Adrenal gland (tissue), 5 donors: Measurements from ENCODE around the gene NOLC1.

Experiments
- POLR2A ChIP-seq, 2 donors: fragments of 450-650 bp; IDR thresholded peaks; one replicate each; pipeline ENCODE4 v1.6.1; 2017; ENCODE audit warnings: antibody characterized with exemption in 2 of 2, mild to moderate bottlenecking in 2 of 2, moderate library complexity in 1 of 2
- TF ChIP-seq, protein P1 (sequence below), 6 experiments: fragments of 450-650 bp in 4 of 6; fragments of 200-600 bp in 2 of 6; sonication (generic) in 1 of 6; IDR thresholded peaks; 1 replicate in 5 of 6; 2 replicates in 1 of 6; pipeline versions ENCODE4 v1.5.1 to v1.8.0; 2016 to 2021; ENCODE audit warnings: antibody characterized with exemption in 6 of 6, mild to moderate bottlenecking in 2 of 6, moderate library complexity in 1 of 6
- donor health status: DM: no; HTN: no; CAD: no.

DNA sequence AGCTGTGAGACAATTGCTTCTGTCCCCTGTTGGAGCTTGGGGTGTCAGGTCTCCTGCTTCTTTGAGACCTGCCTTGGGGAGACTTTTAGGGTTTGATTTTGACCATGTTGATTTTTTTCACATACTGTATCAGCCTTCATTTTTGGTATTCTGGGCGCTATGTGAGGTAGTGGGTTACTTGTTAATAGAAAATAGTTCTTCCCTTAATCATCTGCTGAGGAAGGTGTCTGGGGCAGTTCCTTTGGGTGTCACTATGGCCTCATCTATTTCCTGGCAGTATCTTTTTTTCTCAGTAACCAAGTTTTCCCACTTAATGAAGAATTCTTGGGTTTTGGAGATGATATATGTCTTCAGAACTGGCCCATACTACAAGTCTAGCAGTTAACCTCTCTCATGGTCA is 4.6 kb upstream of the NOLC1 start:
- TF ChIP-seq POLR2A (IDR thresholded peaks at IDR 0.05) = no peak
- TF ChIP-seq, protein P1, sequence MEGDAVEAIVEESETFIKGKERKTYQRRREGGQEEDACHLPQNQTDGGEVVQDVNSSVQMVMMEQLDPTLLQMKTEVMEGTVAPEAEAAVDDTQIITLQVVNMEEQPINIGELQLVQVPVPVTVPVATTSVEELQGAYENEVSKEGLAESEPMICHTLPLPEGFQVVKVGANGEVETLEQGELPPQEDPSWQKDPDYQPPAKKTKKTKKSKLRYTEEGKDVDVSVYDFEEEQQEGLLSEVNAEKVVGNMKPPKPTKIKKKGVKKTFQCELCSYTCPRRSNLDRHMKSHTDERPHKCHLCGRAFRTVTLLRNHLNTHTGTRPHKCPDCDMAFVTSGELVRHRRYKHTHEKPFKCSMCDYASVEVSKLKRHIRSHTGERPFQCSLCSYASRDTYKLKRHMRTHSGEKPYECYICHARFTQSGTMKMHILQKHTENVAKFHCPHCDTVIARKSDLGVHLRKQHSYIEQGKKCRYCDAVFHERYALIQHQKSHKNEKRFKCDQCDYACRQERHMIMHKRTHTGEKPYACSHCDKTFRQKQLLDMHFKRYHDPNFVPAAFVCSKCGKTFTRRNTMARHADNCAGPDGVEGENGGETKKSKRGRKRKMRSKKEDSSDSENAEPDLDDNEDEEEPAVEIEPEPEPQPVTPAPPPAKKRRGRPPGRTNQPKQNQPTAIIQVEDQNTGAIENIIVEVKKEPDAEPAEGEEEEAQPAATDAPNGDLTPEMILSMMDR (IDR thresholded peaks at IDR 0.05) = no peak
